ENCODE results near the gene NPY4R.
"Not testable (repeated sequence)": the region's sequence is repeated elsewhere in the genome, so short reads cannot be mapped to it uniquely, and the experiment has no call there.

The NPY4R gene

DNA sequence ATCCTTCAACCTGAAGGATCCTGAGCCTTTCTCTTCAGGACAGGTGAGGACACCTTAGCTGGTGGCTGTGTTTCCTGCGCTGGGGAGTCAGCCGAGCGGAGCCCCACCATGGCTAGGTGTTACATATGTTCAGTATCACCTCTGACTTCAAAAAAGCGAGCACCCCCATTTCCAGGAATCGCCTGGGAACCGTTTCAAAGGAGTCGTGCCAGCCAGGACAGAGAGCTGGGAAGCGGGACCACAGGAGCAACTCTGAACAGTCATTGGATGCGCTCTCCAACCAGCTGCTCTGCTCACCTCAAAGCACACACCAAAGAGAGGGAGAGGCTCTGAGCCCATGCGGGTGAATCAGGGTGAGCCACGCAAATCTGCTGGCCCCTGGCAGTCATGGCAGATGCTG, 24.5 kb upstream of the NPY4R start:
- not testable (repeated sequence) for H3K4me3 ChIP-seq (ENCODE audit: low read length, poor library complexity, severe bottlenecking); H3K27me3 ChIP-seq (ENCODE audit: insufficient read depth, low read length, poor library complexity, severe bottlenecking); H3K36me3 ChIP-seq (ENCODE audit: insufficient read depth, low read length); H3K9ac ChIP-seq (ENCODE audit: low read depth, low read length, poor library complexity, severe bottlenecking); H4K20me1 ChIP-seq (ENCODE audit: insufficient read depth, low read length, poor library complexity, severe bottlenecking); H3F3A ChIP-seq (ENCODE audit: low read depth); H2AFZ ChIP-seq (ENCODE audit: low read length); H3K9me3 ChIP-seq (ENCODE audit: insufficient read depth, low read depth, low read length); H3K4me2 ChIP-seq (ENCODE audit: low read depth, low read length, poor library complexity, severe bottlenecking); H3K79me2 ChIP-seq (ENCODE audit: insufficient read depth, low read length); H3K9me2 ChIP-seq (replicated peaks; ENCODE audit: low read depth, low read length); H3K4me1 ChIP-seq (ENCODE audit: insufficient read depth, low read length, poor library complexity, severe bottlenecking)

DNA sequence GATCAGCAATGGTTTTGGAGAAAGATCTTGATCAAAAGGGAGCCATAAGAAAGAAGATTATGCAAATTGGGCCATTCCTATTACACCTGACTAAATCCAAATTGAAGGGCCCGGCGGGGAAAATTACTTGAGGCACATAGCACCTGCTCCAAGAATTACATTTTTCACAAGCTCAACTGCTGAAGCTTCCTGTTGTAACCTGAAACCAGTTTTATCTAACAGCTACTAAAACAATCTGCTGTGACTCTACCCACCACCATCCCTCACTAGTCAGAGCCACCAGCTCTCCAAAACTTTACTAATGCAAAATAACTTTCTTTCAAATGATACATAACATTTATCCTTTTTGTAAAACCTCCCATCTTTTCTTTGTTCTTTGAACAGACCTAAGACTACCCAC, 20.7 kb upstream of the NPY4R start:
- H3K9me3 ChIP-seq (ENCODE audit: insufficient read depth, low read depth, low read length); H3K79me2 ChIP-seq (ENCODE audit: insufficient read depth, low read length); H3K4me2 ChIP-seq (ENCODE audit: low read depth, low read length, poor library complexity, severe bottlenecking); H3K9ac ChIP-seq (ENCODE audit: low read depth, low read length, poor library complexity, severe bottlenecking); H4K20me1 ChIP-seq (ENCODE audit: insufficient read depth, low read length, poor library complexity, severe bottlenecking); H3K27me3 ChIP-seq (ENCODE audit: insufficient read depth, low read length, poor library complexity, severe bottlenecking); H2AFZ ChIP-seq (ENCODE audit: low read length); H3F3A ChIP-seq (ENCODE audit: low read depth); H3K36me3 ChIP-seq (ENCODE audit: insufficient read depth, low read length); H3K4me1 ChIP-seq (ENCODE audit: insufficient read depth, low read length, poor library complexity, severe bottlenecking); H3K9me2 ChIP-seq (replicated peaks; ENCODE audit: low read depth, low read length); H3K4me3 ChIP-seq (ENCODE audit: low read length, poor library complexity, severe bottlenecking): not testable (repeated sequence)

DNA sequence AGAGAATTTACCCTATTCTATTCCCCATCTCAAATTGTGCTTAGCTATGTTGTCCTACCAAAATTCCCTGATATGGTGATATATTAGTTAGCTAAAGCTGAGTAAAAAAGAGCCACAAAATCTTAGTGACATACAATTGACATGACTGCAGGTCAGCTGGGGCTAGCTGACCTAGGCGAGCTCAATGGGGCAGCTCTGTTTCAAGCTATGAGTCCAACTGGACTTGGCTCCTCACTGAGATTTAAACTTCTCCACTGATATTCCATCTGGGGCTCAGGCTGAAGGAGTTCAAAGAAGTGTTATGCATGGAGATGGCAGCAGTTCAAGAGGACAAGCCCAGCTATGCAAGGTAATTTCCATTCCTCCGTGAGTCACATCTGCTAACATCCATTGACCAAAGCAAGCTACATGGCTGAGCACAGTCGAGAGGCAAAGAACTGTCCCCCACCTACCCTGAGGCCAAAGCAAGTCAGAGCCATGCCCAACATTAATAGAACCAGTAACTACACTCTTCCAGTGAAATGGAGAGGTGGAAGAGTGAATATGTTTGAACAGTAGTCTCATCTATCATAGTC, 9.1 kb upstream of the NPY4R start:
- not testable (repeated sequence) for H3K4me3 ChIP-seq (ENCODE audit: low read length, poor library complexity, severe bottlenecking); H3K79me2 ChIP-seq (ENCODE audit: insufficient read depth, low read length); H3K9me2 ChIP-seq (replicated peaks; ENCODE audit: low read depth, low read length); H4K20me1 ChIP-seq (ENCODE audit: insufficient read depth, low read length, poor library complexity, severe bottlenecking); H3K9me3 ChIP-seq (ENCODE audit: insufficient read depth, low read depth, low read length); H3K9ac ChIP-seq (ENCODE audit: low read depth, low read length, poor library complexity, severe bottlenecking); H3K36me3 ChIP-seq (ENCODE audit: insufficient read depth, low read length); H3K4me1 ChIP-seq (ENCODE audit: insufficient read depth, low read length, poor library complexity, severe bottlenecking); H3K4me2 ChIP-seq (ENCODE audit: low read depth, low read length, poor library complexity, severe bottlenecking); H3K27me3 ChIP-seq (ENCODE audit: insufficient read depth, low read length, poor library complexity, severe bottlenecking); H2AFZ ChIP-seq (ENCODE audit: low read length); H3F3A ChIP-seq (ENCODE audit: low read depth)

GRCh38 chr10:46473758-46474157, 8.0 kb upstream of the NPY4R start:
- not testable (repeated sequence) for H2AFZ ChIP-seq (ENCODE audit: low read length); H3K4me1 ChIP-seq (ENCODE audit: insufficient read depth, low read length, poor library complexity, severe bottlenecking); H3K9me3 ChIP-seq (ENCODE audit: insufficient read depth, low read depth, low read length); H3F3A ChIP-seq (ENCODE audit: low read depth); H3K9ac ChIP-seq (ENCODE audit: low read depth, low read length, poor library complexity, severe bottlenecking); H3K4me3 ChIP-seq (ENCODE audit: low read length, poor library complexity, severe bottlenecking); H3K79me2 ChIP-seq (ENCODE audit: insufficient read depth, low read length); H3K27me3 ChIP-seq (ENCODE audit: insufficient read depth, low read length, poor library complexity, severe bottlenecking); H3K4me2 ChIP-seq (ENCODE audit: low read depth, low read length, poor library complexity, severe bottlenecking); H3K36me3 ChIP-seq (ENCODE audit: insufficient read depth, low read length); H3K9me2 ChIP-seq (replicated peaks; ENCODE audit: low read depth, low read length); H4K20me1 ChIP-seq (ENCODE audit: insufficient read depth, low read length, poor library complexity, severe bottlenecking)

- not testable (repeated sequence) for H3K4me1 ChIP-seq (ENCODE audit: insufficient read depth, low read length, poor library complexity, severe bottlenecking); H3K79me2 ChIP-seq (ENCODE audit: insufficient read depth, low read length)
Observed at GRCh38 chr10:46470134-46470533, 4.4 kb upstream of the NPY4R start.

GRCh38 chr10:46468119-46468809, 2.5 kb upstream of the NPY4R start:
- H2AFZ ChIP-seq (ENCODE audit: low read length); H3F3A ChIP-seq (ENCODE audit: low read depth); H3K36me3 ChIP-seq (ENCODE audit: insufficient read depth, low read length); H3K4me2 ChIP-seq (ENCODE audit: low read depth, low read length, poor library complexity, severe bottlenecking); H3K27me3 ChIP-seq (ENCODE audit: insufficient read depth, low read length, poor library complexity, severe bottlenecking); H3K79me2 ChIP-seq (ENCODE audit: insufficient read depth, low read length); H3K4me3 ChIP-seq (ENCODE audit: low read length, poor library complexity, severe bottlenecking); H4K20me1 ChIP-seq (ENCODE audit: insufficient read depth, low read length, poor library complexity, severe bottlenecking); H3K9me3 ChIP-seq (ENCODE audit: insufficient read depth, low read depth, low read length); H3K9ac ChIP-seq (ENCODE audit: low read depth, low read length, poor library complexity, severe bottlenecking); H3K4me1 ChIP-seq (ENCODE audit: insufficient read depth, low read length, poor library complexity, severe bottlenecking); H3K9me2 ChIP-seq (replicated peaks; ENCODE audit: low read depth, low read length): not testable (repeated sequence)

More at GRCh38 chr10:46470134-46470533, 4.4 kb upstream of the NPY4R start:
- H3K36me3 ChIP-seq (ENCODE audit: insufficient read depth, low read length); H3K4me3 ChIP-seq (ENCODE audit: low read length, poor library complexity, severe bottlenecking); H3K9me3 ChIP-seq (ENCODE audit: insufficient read depth, low read depth, low read length); H4K20me1 ChIP-seq (ENCODE audit: insufficient read depth, low read length, poor library complexity, severe bottlenecking); H3K9me2 ChIP-seq (replicated peaks; ENCODE audit: low read depth, low read length); H3F3A ChIP-seq (ENCODE audit: low read depth); H3K27me3 ChIP-seq (ENCODE audit: insufficient read depth, low read length, poor library complexity, severe bottlenecking); H2AFZ ChIP-seq (ENCODE audit: low read length); H3K4me2 ChIP-seq (ENCODE audit: low read depth, low read length, poor library complexity, severe bottlenecking); H3K9ac ChIP-seq (ENCODE audit: low read depth, low read length, poor library complexity, severe bottlenecking): not testable (repeated sequence)

GRCh38 chr10:46463608-46464007, 2.1 kb downstream of the NPY4R start:
- not testable (repeated sequence) for H3K4me3 ChIP-seq (ENCODE audit: low read length, poor library complexity, severe bottlenecking); H2AFZ ChIP-seq (ENCODE audit: low read length); H3K36me3 ChIP-seq (ENCODE audit: insufficient read depth, low read length); H3K4me2 ChIP-seq (ENCODE audit: low read depth, low read length, poor library complexity, severe bottlenecking); H3K79me2 ChIP-seq (ENCODE audit: insufficient read depth, low read length); H3K27me3 ChIP-seq (ENCODE audit: insufficient read depth, low read length, poor library complexity, severe bottlenecking); H4K20me1 ChIP-seq (ENCODE audit: insufficient read depth, low read length, poor library complexity, severe bottlenecking); H3F3A ChIP-seq (ENCODE audit: low read depth); H3K4me1 ChIP-seq (ENCODE audit: insufficient read depth, low read length, poor library complexity, severe bottlenecking); H3K9ac ChIP-seq (ENCODE audit: low read depth, low read length, poor library complexity, severe bottlenecking); H3K9me3 ChIP-seq (ENCODE audit: insufficient read depth, low read depth, low read length); H3K9me2 ChIP-seq (replicated peaks; ENCODE audit: low read depth, low read length)

Measured in Loucy (cell line).